Upper lobe of left lung (tissue), 6 donors: ENCODE data around the gene MPHOSPH6. TPM values are rescaled to one million over a fixed set of nuclear protein-coding genes. Genes with fewer than 3 reads are reported as not detected.
"Not testable (repeated sequence)": the region's sequence is repeated elsewhere in the genome, so short reads cannot be mapped to it uniquely, and the experiment has no call there.

Source experiments
- ATAC-seq, 2 donors: fragments of 200-7000 bp; cut with Tn5 transposase; one replicate each; pipeline ENCODE4 v1.9.1; 2022; ENCODE audit warnings: mild to moderate bottlenecking in 2 of 2, moderate library complexity in 2 of 2; ENCODE audit not compliant: low FRiP score in 2 of 2
- DNase-seq, 2 donors: peaks; one replicate each; pipeline ENCODE4 v3.0.0-alpha.2; 2019 to 2020
- H3K27ac ChIP-seq, 4 donors: fragments of 200-600 bp; sonication (generic); one replicate each; pipeline ENCODE4 v1.5.1; 2016 to 2019
- H3K27me3 ChIP-seq, 4 donors: fragments of 200-600 bp; sonication (generic); one replicate each; pipeline ENCODE4 v1.5.1; 2017 to 2019
- H3K36me3 ChIP-seq, 4 donors: fragments of 200-600 bp; sonication (generic); one replicate each; pipeline ENCODE4 v1.5.1; 2016 to 2019
- H3K4me1 ChIP-seq, 4 donors: fragments of 200-600 bp; sonication (generic); one replicate each; pipeline ENCODE4 v1.5.1; 2018 to 2019
- H3K4me3 ChIP-seq, 4 donors: fragments of 200-600 bp; sonication (generic); one replicate each; pipeline ENCODE4 v1.5.1; 2017 to 2019; ENCODE audit warnings: mild to moderate bottlenecking in 2 of 4, moderate library complexity in 1 of 4
- H3K9me3 ChIP-seq, 4 donors: fragments of 200-600 bp; sonication (generic); one replicate each; pipeline ENCODE4 v1.5.1; 2018 to 2019
- EP300 ChIP-seq, 4 donors: sonication (generic); formaldehyde crosslinking; IDR thresholded peaks; one replicate each; pipeline ENCODE4 v1.5.1; 2017; ENCODE audit warnings: antibody characterized with exemption in 4 of 4, control low read depth in 2 of 4
- POLR2A ChIP-seq, 4 donors: fragments of 450-650 bp; IDR thresholded peaks; one replicate each; pipeline ENCODE4 v1.5.1; 2016 to 2017; ENCODE audit warnings: antibody characterized with exemption in 4 of 4, mild to moderate bottlenecking in 2 of 4
- POLR2AphosphoS5 ChIP-seq, 2 donors: sonication (generic); formaldehyde crosslinking; IDR thresholded peaks; one replicate each; pipeline ENCODE4 v1.5.1; 2017; ENCODE audit warnings: antibody characterized with exemption in 2 of 2
- WGBS, 2 donors: methylation state at CpG; one replicate each; pipeline ENCODE4 v1.1.5; 2017 to 2018; 5-methylcytosine and 5-hydroxymethylcytosine counted together
- total RNA-seq, 6 donors: library from RNA; depleted of rRNA in 4 of 6; stranded (reverse); fragments of >200 nt in 4 of 6; gene quantifications; one replicate each; pipeline versions ENCODE4 v1.1.0 to v1.2.1, GENCODE V29; 2016 to 2021
- TF ChIP-seq, protein P1 (sequence below), 6 experiments: fragments of 450-650 bp in 4 of 6; fragments of 200-600 bp in 2 of 6; sonication (generic) in 2 of 6; IDR thresholded peaks; one replicate each; pipeline ENCODE4 v1.5.1; 2016 to 2019; ENCODE audit warnings: antibody characterized with exemption in 6 of 6
- donor health status: DM: no; HTN: no; CAD: no; lungs with moderate emphysema.
- donor health status: DM: no; HTN: yes; CAD: no; lungs with severe emphysema.

The MPHOSPH6 gene
- total RNA-seq, 6 donors from 2014 or later, result 17.4 to 55.5 (median 22.6) TPM

DNA sequence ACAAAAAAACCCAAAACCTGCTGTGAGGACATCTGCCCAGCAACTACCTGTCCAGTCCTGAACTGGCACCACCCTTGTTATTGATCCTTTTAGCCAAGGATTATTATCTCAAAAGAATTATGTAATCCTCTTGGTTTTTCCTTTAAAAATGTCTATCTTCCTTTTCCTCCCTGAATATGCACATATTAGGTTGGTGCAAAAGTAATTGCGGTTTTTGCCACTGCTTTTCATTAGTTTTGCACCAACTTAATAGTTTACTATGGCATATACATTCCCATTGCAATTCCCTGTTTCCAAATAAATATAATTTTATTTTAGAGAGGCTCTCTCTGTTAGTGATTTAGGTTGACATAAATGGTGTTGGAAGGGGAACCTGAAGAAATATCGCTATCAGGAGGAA lies 51.3 kb downstream of the MPHOSPH6 start:
- H3K4me3 ChIP-seq, result no peak overlapping the region
- no peaks in the 10 kb centered on the region for H3K27me3 ChIP-seq
- H3K4me1 ChIP-seq, result no peaks in the 10 kb centered on the region
- no peaks in the 10 kb centered on the region for H3K36me3 ChIP-seq
- WGBS, 2 donors, result 86 to 88% methylated on average over 2 of the region's 2 CpGs
- DNase-seq (no peak), ATAC-seq (no peak)
- H3K27ac ChIP-seq, result no peak overlapping the region
- H3K9me3 ChIP-seq, result no peaks in the 10 kb centered on the region
- TF ChIP-seq, protein P1, sequence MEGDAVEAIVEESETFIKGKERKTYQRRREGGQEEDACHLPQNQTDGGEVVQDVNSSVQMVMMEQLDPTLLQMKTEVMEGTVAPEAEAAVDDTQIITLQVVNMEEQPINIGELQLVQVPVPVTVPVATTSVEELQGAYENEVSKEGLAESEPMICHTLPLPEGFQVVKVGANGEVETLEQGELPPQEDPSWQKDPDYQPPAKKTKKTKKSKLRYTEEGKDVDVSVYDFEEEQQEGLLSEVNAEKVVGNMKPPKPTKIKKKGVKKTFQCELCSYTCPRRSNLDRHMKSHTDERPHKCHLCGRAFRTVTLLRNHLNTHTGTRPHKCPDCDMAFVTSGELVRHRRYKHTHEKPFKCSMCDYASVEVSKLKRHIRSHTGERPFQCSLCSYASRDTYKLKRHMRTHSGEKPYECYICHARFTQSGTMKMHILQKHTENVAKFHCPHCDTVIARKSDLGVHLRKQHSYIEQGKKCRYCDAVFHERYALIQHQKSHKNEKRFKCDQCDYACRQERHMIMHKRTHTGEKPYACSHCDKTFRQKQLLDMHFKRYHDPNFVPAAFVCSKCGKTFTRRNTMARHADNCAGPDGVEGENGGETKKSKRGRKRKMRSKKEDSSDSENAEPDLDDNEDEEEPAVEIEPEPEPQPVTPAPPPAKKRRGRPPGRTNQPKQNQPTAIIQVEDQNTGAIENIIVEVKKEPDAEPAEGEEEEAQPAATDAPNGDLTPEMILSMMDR (IDR thresholded peaks at IDR 0.05), result no peak
- TF ChIP-seq POLR2A (IDR thresholded peaks at IDR 0.05) (no peak), EP300 (IDR thresholded peaks at IDR 0.05) (no peak), POLR2AphosphoS5 (IDR thresholded peaks at IDR 0.05) (no peak)

- DNase-seq (no peak), ATAC-seq (no peak)
- TF ChIP-seq EP300 (IDR thresholded peaks at IDR 0.05), result no peak
- TF ChIP-seq, protein P1 (IDR thresholded peaks at IDR 0.05), result no peak
- no peak for TF ChIP-seq POLR2A (IDR thresholded peaks at IDR 0.05)
- no peak for TF ChIP-seq POLR2AphosphoS5 (IDR thresholded peaks at IDR 0.05)
- Histone ChIP-seq H3K9me3 (no peaks in the 10 kb centered on the region), H3K4me1 (no peaks in the 10 kb centered on the region), H3K27me3 (no peaks in the 10 kb centered on the region), H3K27ac (no peak overlapping the region), H3K36me3 (no peaks in the 10 kb centered on the region), H3K4me3 (no peak overlapping the region)
- WGBS, 2 donors, result 56 to 71% methylated on average over 1 of the region's 1 CpG
Measured at GRCh38 chr16:82116535-82116934, 53.5 kb downstream of the MPHOSPH6 start.

DNA sequence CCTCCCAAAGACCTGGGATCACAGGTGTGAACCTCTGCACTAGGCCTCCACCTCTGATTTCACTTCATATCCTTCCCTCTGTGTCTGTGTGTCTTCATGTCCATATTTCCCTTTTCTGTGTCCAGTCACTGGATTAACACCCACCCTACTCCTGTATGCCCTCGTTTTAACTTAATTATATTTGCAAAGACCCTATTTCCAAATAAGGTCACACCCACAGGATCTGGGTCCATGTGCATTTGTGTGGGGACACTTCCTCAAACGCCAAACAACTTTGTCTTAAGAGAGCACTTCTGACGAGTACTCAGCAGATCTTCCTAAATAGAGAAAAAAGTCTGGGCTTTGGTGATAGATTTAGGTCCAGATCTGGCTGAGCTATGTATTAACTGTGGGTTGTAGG lies 56.3 kb downstream of the MPHOSPH6 start:
- no peak for ATAC-seq
- no peaks in the 10 kb centered on the region for H3K9me3 ChIP-seq
- TF ChIP-seq EP300 (IDR thresholded peaks at IDR 0.05) (no peak), POLR2AphosphoS5 (IDR thresholded peaks at IDR 0.05) (no peak), POLR2A (IDR thresholded peaks at IDR 0.05) (no peak)
- TF ChIP-seq, protein P1 (IDR thresholded peaks at IDR 0.05), result no peak
- H3K36me3 ChIP-seq, result no peaks in the 10 kb centered on the region
- no peak for DNase-seq
- no peak overlapping the region for H3K27ac ChIP-seq
- WGBS, 2 donors, result 52 to 62% methylated on average over 3 of the region's 3 CpGs
- H3K4me1 ChIP-seq, result no peaks in the 10 kb centered on the region
- H3K4me3 ChIP-seq, result no peak overlapping the region
- no peaks in the 10 kb centered on the region for H3K27me3 ChIP-seq

DNA sequence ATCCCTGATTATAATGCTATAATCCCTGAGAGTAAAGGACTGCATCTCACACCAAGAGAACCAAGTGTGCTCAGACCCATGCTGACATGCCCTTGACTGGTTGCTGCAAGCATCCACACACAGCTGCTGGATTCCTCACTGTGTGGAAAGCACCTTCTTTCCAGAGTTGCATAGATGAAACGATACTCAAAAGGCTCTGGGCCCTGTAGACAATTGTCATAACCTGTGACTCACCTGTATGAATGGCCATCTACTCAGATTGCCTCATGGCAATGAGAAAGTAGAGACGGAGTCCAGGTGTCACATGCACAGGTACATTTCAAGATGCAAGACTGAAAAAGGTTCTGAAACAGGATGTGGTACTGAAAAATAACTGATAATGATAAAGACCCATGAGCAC lies 58.1 kb downstream of the MPHOSPH6 start:
- no peak overlapping the region for H3K4me3 ChIP-seq
- H3K27ac ChIP-seq, result no peak overlapping the region
- no peaks in the 10 kb centered on the region for H3K36me3 ChIP-seq
- H3K9me3 ChIP-seq, result no peaks in the 10 kb centered on the region
- H3K4me1 ChIP-seq, result no peaks in the 10 kb centered on the region
- no peaks in the 10 kb centered on the region for H3K27me3 ChIP-seq
- DNase-seq (no peak), ATAC-seq (no peak)
- 57 to 82% methylated on average over 2 of the region's 2 CpGs for WGBS, 2 donors
- TF ChIP-seq POLR2AphosphoS5 (IDR thresholded peaks at IDR 0.05) (no peak), POLR2A (IDR thresholded peaks at IDR 0.05) (no peak)
- TF ChIP-seq, protein P1 (IDR thresholded peaks at IDR 0.05), result no peak

DNA sequence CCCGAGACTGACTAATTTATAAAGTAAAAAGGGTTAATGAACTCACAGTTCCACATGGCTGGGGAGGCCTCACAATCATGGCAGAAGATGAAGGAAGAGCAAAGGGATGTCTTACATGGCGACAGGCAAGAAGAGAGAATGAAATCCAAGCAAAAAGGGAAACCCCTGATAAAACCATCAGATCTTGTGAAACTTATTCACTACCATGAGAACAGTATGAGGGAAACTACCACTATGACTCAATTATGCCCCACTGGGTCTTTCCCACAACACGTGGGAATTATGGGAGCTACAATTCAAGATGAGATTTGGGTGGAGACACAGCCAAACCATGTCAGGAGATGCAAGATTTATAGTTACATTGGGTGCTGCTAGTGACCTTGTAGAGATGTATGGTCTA lies 60.8 kb downstream of the MPHOSPH6 start:
- not testable (repeated sequence) for H3K27me3 ChIP-seq, H3K36me3 ChIP-seq, H3K27ac ChIP-seq, ATAC-seq, DNase-seq, H3K4me3 ChIP-seq, H3K4me1 ChIP-seq, H3K9me3 ChIP-seq
- WGBS, 2 donors, result 73 to 75% methylated on average over 3 of the region's 3 CpGs
